Stimulated activated CD8-positive, alpha-beta memory T cell treated with anti-CD3 and anti-CD28 coated beads, Interleukin-15, amount 100 ng/mL, for 24 hours (primary cell): Measurements from ENCODE around the gene KRTAP29-1.
"Not testable (repeated sequence)": the region's sequence is repeated elsewhere in the genome, so short reads cannot be mapped to it uniquely, and the experiment has no call there.

Experiments
- DNase-seq: peaks from one replicate; pipeline ENCODE4 v3.0.0-alpha.2; 2020; ENCODE audit warnings: low read depth

KRTAP29-1 gene

GRCh38 chr17:41298458-41299135, 4.1 kb downstream of the KRTAP29-1 start:
- DNase-seq, result no peak

- no peak for DNase-seq
These were observed 5.8 kb downstream of the KRTAP29-1 start for GRCh38 chr17:41296846-41297245.

GRCh38 chr17:41294016-41294415, 8.6 kb downstream of the KRTAP29-1 start:
- no peak for DNase-seq

- no peak for DNase-seq
These were observed 15.6 kb downstream of the KRTAP29-1 start for GRCh38 chr17:41287050-41287449.

GRCh38 chr17:41284546-41284945, 18.1 kb downstream of the KRTAP29-1 start:
- DNase-seq, result no peak

- DNase-seq, result no peak
These were observed 18.6 kb downstream of the KRTAP29-1 start for GRCh38 chr17:41284043-41284442.

- no peak for DNase-seq
These were observed 24.3 kb downstream of the KRTAP29-1 start for GRCh38 chr17:41278176-41278955.

- not testable (repeated sequence) for DNase-seq
These were observed 26.9 kb downstream of the KRTAP29-1 start, which contains the start of gene KRTAP9-7 for GRCh38 chr17:41275648-41276190. Gene KRTAP9-7 (plus strand): TSS chr17:41275698. CDS start chr17:41275698, 0 bp downstream.

GRCh38 chr17:41271858-41272257, 30.8 kb downstream of the KRTAP29-1 start:
- no peak for DNase-seq

GRCh38 chr17:41271323-41271722, 31.3 kb downstream of the KRTAP29-1 start:
- not testable (repeated sequence) for DNase-seq

- DNase-seq, result no peak
These were observed 34.9 kb downstream of the KRTAP29-1 start for GRCh38 chr17:41267711-41268110.

- no peak for DNase-seq
These were observed 37.6 kb downstream of the KRTAP29-1 start, which contains the start of gene KRTAP9-6 for GRCh38 chr17:41265078-41265477. Gene KRTAP9-6 (plus strand): TSS chr17:41265378. CDS start chr17:41265378, 0 bp downstream.

GRCh38 chr17:41264599-41264998, 38.1 kb downstream of the KRTAP29-1 start:
- no peak for DNase-seq

- DNase-seq, result no peak
These were observed 39.4 kb downstream of the KRTAP29-1 start for GRCh38 chr17:41263212-41263611.

GRCh38 chr17:41258406-41258805, 44.2 kb downstream of the KRTAP29-1 start:
- DNase-seq, result no peak

GRCh38 chr17:41256291-41256685, 46.4 kb downstream of the KRTAP29-1 start:
- DNase-seq, result no peak

- DNase-seq, result not testable (repeated sequence)
These were observed 47.0 kb downstream of the KRTAP29-1 start, which contains the start of gene KRTAP9-9 for GRCh38 chr17:41255381-41256290. Gene KRTAP9-9 (plus strand): TSS chr17:41255384.

- no peak for DNase-seq
These were observed 47.8 kb downstream of the KRTAP29-1 start for GRCh38 chr17:41254861-41255260.
